Measurements from ENCODE around the gene C3. TPM values are rescaled to one million over a fixed set of nuclear protein-coding genes. Genes with fewer than 3 reads are reported as not detected.
"Not testable (repeated sequence)": the region's sequence is repeated elsewhere in the genome, so short reads cannot be mapped to it uniquely, and the experiment has no call there.

C3 gene
- total RNA-seq, 4 donors from 2014 or later = 45.4 to 1,093 (median 422) TPM

- Histone ChIP-seq H3K4me1 (no peaks in the 10 kb centered on the region), H3K36me3 (no peaks in the 10 kb centered on the region), H3K4me3 (no peak overlapping the region), H3K27me3 (no peaks in the 10 kb centered on the region), H3K27ac (no peak overlapping the region), H3K9me3 (no peaks in the 10 kb centered on the region)
- TF ChIP-seq CTCF (IDR thresholded peaks at IDR 0.05) (no peak), POLR2A (IDR thresholded peaks at IDR 0.05) (no peak)
- intact Hi-C loops (cut with DNase I; ENCODE audit: low total_unique reads) = no loop called here
- no peak for DNase-seq
These were observed 44.2 kb downstream of the C3 start for GRCh38 chr19:6676288-6676687.

DNA sequence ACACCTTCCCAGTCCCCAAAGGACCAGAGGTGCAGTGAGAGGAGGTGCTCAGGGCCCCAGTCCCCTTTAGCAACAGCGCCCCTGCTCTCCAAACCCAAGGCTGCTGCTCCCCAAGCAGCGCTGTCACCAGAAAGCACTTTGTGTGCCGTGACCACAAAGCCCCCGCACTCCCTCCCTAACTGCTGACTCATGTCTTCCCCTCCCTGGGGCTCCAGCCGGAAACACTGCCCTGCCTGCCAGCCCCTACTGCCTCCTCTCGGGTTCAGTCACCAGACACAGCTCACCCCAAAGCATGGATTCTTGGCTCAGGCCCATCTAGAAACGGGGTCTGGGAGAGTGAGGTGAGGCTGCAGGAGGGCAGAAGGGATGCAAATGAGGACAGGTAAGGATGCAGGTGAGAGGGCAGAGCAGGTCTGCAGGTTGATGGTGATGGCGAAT lies 45.6 kb downstream of the C3 start:
- peak; percentile 28 to 34 for DNase-seq
- Histone ChIP-seq H3K27me3 (no peaks in the 10 kb centered on the region), H3K36me3 (no peaks in the 10 kb centered on the region), H3K9me3 (no peaks in the 10 kb centered on the region), H3K4me1 (no peaks in the 10 kb centered on the region), H3K27ac (no peak overlapping the region), H3K4me3 (no peak overlapping the region)
- TF ChIP-seq CTCF (IDR thresholded peaks at IDR 0.05) (no peak), POLR2A (IDR thresholded peaks at IDR 0.05) (no peak)
- intact Hi-C loops (cut with DNase I; ENCODE audit: low total_unique reads) = no loop called here

DNA sequence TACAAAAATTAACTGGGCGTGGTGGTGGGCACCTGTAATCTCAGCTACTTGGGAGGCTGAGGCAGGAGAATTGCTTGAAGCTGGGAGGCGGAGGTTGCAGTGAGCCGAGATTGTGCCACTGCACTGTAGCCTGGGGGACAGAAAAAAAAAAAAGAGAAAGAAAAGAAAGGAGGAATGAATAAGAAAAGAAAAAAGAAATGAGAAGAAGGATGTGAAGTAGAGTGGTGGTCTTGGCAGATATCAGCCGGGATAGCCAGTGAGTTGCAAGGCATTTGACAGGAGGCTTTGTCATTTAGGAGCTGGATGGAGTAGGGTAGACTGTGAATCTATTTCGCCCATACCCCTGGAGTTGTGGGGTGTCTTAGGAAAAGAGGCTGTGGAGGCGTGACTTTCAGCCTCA lies 46.0 kb downstream of the C3 start:
- H3K27me3 ChIP-seq; H3K36me3 ChIP-seq; H3K27ac ChIP-seq; H3K4me1 ChIP-seq; H3K4me3 ChIP-seq; DNase-seq; intact Hi-C loops (cut with DNase I; ENCODE audit: low total_unique reads); H3K9me3 ChIP-seq: not testable (repeated sequence)

DNA sequence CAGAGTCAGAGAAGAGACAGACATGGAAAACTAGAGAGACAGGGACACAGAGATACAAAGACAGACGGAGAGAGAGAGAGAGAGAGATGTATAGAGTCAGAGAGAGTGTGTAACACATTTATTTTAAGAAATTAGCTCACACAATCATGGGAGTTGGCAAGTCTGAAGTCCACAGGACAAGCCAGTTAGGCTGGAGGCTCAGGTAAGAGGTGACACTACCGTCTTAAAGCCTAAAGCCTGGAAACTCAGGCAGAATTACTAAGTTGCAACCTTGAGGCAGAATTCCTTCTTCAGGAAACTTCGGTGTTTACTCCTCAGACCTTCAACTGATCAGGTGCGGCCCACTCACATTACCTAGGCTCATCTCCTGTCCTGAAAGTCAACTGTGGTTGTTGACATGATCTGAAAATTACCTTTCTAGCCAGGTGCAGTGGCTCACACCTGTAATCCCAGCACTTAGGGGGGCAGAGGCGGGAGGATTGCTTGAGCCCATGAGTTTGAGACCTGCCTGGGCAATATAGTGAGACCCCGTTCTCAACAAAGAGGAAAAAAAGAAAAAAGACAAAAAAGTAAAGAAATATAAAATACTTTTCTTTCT lies 47.7 kb downstream of the C3 start:
- intact Hi-C loops (cut with DNase I; ENCODE audit: low total_unique reads) = no loop called here
- Histone ChIP-seq H3K36me3 (no peaks in the 10 kb centered on the region), H3K4me3 (no peak overlapping the region), H3K27me3 (no peaks in the 10 kb centered on the region), H3K27ac (no peak overlapping the region), H3K4me1 (no peaks in the 10 kb centered on the region), H3K9me3 (no peaks in the 10 kb centered on the region)
- no peak for DNase-seq
- no peak for TF ChIP-seq CTCF (IDR thresholded peaks at IDR 0.05)
- no peak for TF ChIP-seq POLR2A (IDR thresholded peaks at IDR 0.05)

DNA sequence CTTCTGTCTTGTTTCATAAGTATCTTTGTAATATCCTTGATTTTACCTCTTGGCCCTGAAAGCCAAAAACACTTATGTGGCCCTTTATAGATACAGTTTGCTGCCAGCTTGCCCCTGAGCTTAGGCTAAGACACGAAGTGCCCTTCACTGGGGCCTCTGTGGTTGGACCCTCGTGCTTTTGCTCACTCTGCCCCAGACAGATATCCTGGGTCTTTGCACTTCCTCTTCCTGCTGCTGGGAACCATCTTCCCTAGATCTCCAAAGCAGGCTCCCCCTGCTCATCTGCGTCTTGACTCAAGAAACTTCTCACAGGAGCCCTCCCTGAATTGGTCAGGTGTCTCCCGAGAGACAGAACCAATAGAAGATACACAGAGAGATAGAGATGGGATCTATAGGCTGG lies 48.5 kb downstream of the C3 start:
- no peak for DNase-seq
- Histone ChIP-seq H3K27me3 (no peaks in the 10 kb centered on the region), H3K4me3 (no peak overlapping the region), H3K36me3 (no peaks in the 10 kb centered on the region), H3K9me3 (no peaks in the 10 kb centered on the region), H3K4me1 (no peaks in the 10 kb centered on the region), H3K27ac (no peak overlapping the region)
- intact Hi-C loops (cut with DNase I; ENCODE audit: low total_unique reads) = no loop called here
- TF ChIP-seq CTCF (IDR thresholded peaks at IDR 0.05) = no peak
- TF ChIP-seq POLR2A (IDR thresholded peaks at IDR 0.05) = no peak

DNA sequence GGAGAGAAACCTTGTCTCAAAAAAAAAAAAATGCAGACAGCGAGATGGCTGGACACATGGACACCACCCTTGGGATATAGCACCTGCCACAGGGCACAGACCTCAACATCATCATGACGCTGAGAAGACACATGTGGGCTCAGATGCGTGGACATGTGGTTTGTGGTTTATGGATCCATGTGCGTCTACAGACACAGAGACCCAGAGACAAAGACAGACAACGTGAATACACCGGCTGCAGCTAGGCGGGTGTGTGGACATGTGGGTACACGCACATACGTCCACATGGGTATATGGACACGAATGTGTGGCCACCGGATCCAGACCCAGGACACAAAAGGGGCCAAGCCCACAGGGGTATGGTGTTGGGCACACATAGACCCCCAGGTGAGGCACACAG lies 51.8 kb downstream of the C3 start:
- DNase-seq = no peak
- TF ChIP-seq CTCF (IDR thresholded peaks at IDR 0.05) (no peak), POLR2A (IDR thresholded peaks at IDR 0.05) (no peak)
- H3K36me3 ChIP-seq = no peaks in the 10 kb centered on the region
- H3K4me1 ChIP-seq = no peaks in the 10 kb centered on the region
- no peaks in the 10 kb centered on the region for H3K27me3 ChIP-seq
- no peak overlapping the region for H3K4me3 ChIP-seq
- intact Hi-C loops (cut with DNase I; ENCODE audit: low total_unique reads) = no loop called here
- H3K9me3 ChIP-seq = no peaks in the 10 kb centered on the region
- no peak overlapping the region for H3K27ac ChIP-seq
